ENCODE data around the gene ST6GAL1.

- TF ChIP-seq CTCF (conservative IDR thresholded peaks at IDR 0.05) (no peak), ZFX (IDR thresholded peaks at IDR 0.05) (no peak)
Measured at GRCh38 chr3:187022403-187023029, 92.2 kb downstream of the ST6GAL1 start.
